22Rv1 (cell line): ENCODE results near the gene LHPP.

Source experiments
- CTCF ChIP-seq: fragments of 450-650 bp; IDR thresholded peaks from 2 replicates; pipeline ENCODE4 v1.5.1; 2017; ENCODE audit warnings: mild to moderate bottlenecking
- ZFX ChIP-seq: fragments of 450-650 bp; IDR thresholded peaks from 2 replicates; pipeline ENCODE4 v1.6.1; 2017; ENCODE audit warnings: antibody characterized with exemption, borderline replicate concordance

- no peak for TF ChIP-seq CTCF
- TF ChIP-seq ZFX, result no peak
Measured at GRCh38 chr10:124494046-124494807, 32.6 kb downstream of the LHPP start.
